ENCODE results near the gene VIP.

VIP gene

DNA sequence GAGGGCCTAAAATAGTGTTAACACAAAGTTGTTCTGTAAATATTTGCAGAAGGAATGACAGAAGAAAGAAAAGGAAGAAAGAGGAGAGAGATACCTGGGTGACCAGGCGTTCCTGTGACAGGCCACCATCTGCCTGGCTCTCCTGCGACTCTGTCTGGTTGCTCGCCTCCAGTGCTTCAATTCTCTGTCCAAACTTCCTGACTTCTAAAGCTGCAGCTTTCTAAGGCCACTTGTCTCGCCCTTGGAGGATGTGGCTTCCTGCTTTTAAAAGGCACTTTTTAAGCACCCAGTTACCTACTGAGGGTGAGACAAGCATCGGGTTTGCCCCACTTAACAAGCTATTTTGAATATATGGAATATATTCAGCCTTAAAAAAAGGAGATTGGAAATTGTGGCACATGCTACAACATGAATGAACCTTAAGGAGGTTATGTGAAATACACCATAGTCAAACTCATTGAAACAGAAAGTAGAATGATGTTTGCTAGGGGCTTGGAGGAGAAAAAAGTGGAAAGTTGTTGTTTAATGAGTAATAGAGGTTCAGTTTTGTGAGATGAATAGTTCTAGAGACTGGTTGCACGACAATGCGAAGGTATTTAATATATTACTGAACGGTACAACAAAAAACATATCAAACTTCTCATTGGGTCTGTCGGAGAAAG is 32.8 kb downstream of the VIP start:
- DNase-seq (ENCODE audit: low spot score) = no peak

- no peak for DNase-seq (ENCODE audit: low spot score)
Observed at GRCh38 chr6:152794696-152795095, 44.1 kb downstream of the VIP start.

DNA sequence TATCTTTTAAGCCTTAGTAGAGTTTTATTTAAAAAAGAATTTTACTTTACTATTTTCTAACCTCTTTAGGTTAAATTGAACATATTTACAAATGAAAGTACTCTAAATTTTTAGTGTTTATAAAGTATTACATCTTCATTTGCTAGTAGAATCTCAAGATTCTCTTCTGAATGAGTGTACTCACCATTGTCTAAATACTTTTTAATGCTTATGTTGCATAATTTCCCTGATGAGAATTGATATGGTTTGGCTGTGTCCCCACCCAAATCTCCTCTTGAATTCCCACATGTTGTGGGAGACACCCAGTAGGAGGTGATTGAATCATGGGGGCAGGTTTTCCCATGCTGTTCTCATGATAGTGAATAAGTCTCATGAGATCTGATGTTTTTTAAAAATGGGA is 53.6 kb downstream of the VIP start:
- DNase-seq (ENCODE audit: low spot score) = no peak

Measured in kidney capillary endothelial cell (primary cell).